Keratinocyte (primary cell): ENCODE data around the gene LEFTY1.

Experiments used
- CTCF ChIP-seq, 3 experiments: IDR thresholded peaks in 1 of 3; conservative IDR thresholded peaks in 1 of 3; optimal IDR thresholded peaks in 1 of 3; 2 replicates in 2 of 3; 3 replicates in 1 of 3; pipeline versions ENCODE3 to v1.5.1; 2011; ENCODE audit warnings: low read length in 3 of 3, mild to moderate bottlenecking in 3 of 3, moderate library complexity in 2 of 3, control low read depth in 1 of 3, inconsistent platforms in 1 of 3; ENCODE audit not compliant: insufficient read depth in 2 of 3; ENCODE audit errors: extremely low read depth in 1 of 3
- EZH2 ChIP-seq: IDR thresholded peaks from one replicate; pipeline ENCODE4 v1.6.1; 2012; ENCODE audit warnings: inconsistent platforms, mild to moderate bottlenecking, low read length, moderate library complexity

- no peak for TF ChIP-seq CTCF (optimal IDR thresholded peaks at IDR 0.05 in 1 of 3, IDR thresholded peaks at IDR 0.05 in 1 of 3, conservative IDR thresholded peaks at IDR 0.05 in 1 of 3; ENCODE audit: extremely low read depth in 1 of 3, insufficient read depth in 2 of 3, low read length in 3 of 3)
- TF ChIP-seq EZH2, result no peak
Measured at GRCh38 chr1:225908013-225908640, 19.2 kb upstream of the LEFTY1 start.
